B cell (primary cell): Measurements from ENCODE around the gene SEZ6L. TPM values are rescaled to one million over a fixed set of nuclear protein-coding genes. Genes with fewer than 3 reads are reported as not detected.
A peak's percentile ranks its signal among the peaks of the same experiment; 100 is the strongest.

Experiments used
- ATAC-seq: fragments of 200-7000 bp; cut with Tn5 transposase; one replicate; pipeline ENCODE4 v1.10.0; 2021; ENCODE audit warnings: low read depth, mild to moderate bottlenecking, moderate number of reproducible peaks, moderate library complexity
- CTCF ChIA-PET: fragments of 350-600 bp; sonication (Branson Sonifier 250); formaldehyde crosslinking; loops from one replicate; lab custom pipeline; 2021; ENCODE audit warnings: antibody characterized with exemption, inconsistent platforms; lab: Charles Lee
- POLR2A ChIA-PET: fragments of 350-600 bp; sonication (Branson Sonifier 250); formaldehyde crosslinking; loops from one replicate; lab custom pipeline; 2021; ENCODE audit warnings: antibody characterized with exemption; lab: Charles Lee
- DNase-seq: peaks from one replicate; pipeline ENCODE4 v3.0.0; 2013
- H2AFZ ChIP-seq: 2 replicates; pipeline ENCODE4 v1.6.1; 2012; ENCODE audit warnings: mild to moderate bottlenecking, low read depth, low read length; ENCODE audit not compliant: insufficient read depth, poor library complexity, severe bottlenecking
- H3K27ac ChIP-seq, 2 donors: 1 replicate in 1 of 2; 2 replicates in 1 of 2; pipeline ENCODE4 v1.5.1; 2012 to 2013; ENCODE audit warnings: low read length in 2 of 2, mild to moderate bottlenecking in 2 of 2, moderate library complexity in 1 of 2
- H3K27me3 ChIP-seq, 4 experiments: fragments of 200-600 bp in 1 of 4; sonication (generic) in 1 of 4; replicated peaks in 1 of 4; 1 replicate in 2 of 4; 2 replicates in 2 of 4; pipeline versions ENCODE4 v1.6.1 to v1.7.0; 2013 to 2016; ENCODE audit warnings: low read length in 3 of 4, mild to moderate bottlenecking in 2 of 4, mixed read lengths in 1 of 4, moderate library complexity in 1 of 4; ENCODE audit not compliant: insufficient read depth in 4 of 4, control insufficient read depth in 3 of 4; ENCODE audit errors: control extremely low read depth in 1 of 4
- H3K36me3 ChIP-seq, 2 experiments: replicated peaks in 1 of 2; 1 replicate in 1 of 2; 2 replicates in 1 of 2; pipeline versions ENCODE4 v1.6.1 to v1.7.1; 2013; ENCODE audit warnings: low read length in 1 of 2; ENCODE audit not compliant: insufficient read depth in 2 of 2, control insufficient read depth in 1 of 2; ENCODE audit errors: control extremely low read depth in 1 of 2, extremely low read depth in 1 of 2
- H3K4me1 ChIP-seq, 2 donors: fragments of 200-600 bp in 1 of 2; sonication (generic) in 1 of 2; 1 replicate in 1 of 2; 2 replicates in 1 of 2; pipeline versions ENCODE4 v1.5.1 to v1.6.1; 2013 to 2017; ENCODE audit warnings: low read length in 2 of 2; ENCODE audit not compliant: control insufficient read depth in 2 of 2, insufficient read depth in 2 of 2
- H3K4me2 ChIP-seq: replicated peaks from 2 replicates; pipeline ENCODE3; 2012; ENCODE audit warnings: mild to moderate bottlenecking, low read depth, low read length; ENCODE audit not compliant: poor library complexity, severe bottlenecking
- H3K4me3 ChIP-seq, 5 experiments: fragments of 200-600 bp in 1 of 5; sonication (generic) in 1 of 5; 1 replicate in 3 of 5; 2 replicates in 2 of 5; pipeline versions ENCODE4 v1.5.1 to v1.7.0; 2011 to 2016; ENCODE audit warnings: low read length in 4 of 5, mild to moderate bottlenecking in 4 of 5, low read depth in 2 of 5, control low read depth in 1 of 5, moderate library complexity in 1 of 5; ENCODE audit not compliant: insufficient read depth in 1 of 5; ENCODE audit errors: control extremely low read depth in 1 of 5, extremely low read depth in 1 of 5
- H3K79me2 ChIP-seq: fragments of 200-600 bp; sonication (generic); one replicate; pipeline ENCODE4 v1.6.0; 2016; ENCODE audit warnings: low read length; ENCODE audit not compliant: control insufficient read depth, insufficient read depth
- H3K9ac ChIP-seq: fragments of 200-600 bp; sonication (generic); 2 replicates; pipeline ENCODE4 v1.6.1; 2017; ENCODE audit warnings: mild to moderate bottlenecking, low read length, moderate library complexity
- H3K9me3 ChIP-seq, 3 donors: one replicate each; pipeline versions ENCODE4 v1.6.1 to v1.7.1; 2013; ENCODE audit warnings: low read length in 2 of 3; ENCODE audit not compliant: control insufficient read depth in 2 of 3, insufficient read depth in 1 of 3; ENCODE audit errors: control extremely low read depth in 1 of 3
- H4K20me1 ChIP-seq: 2 replicates; pipeline ENCODE4 v1.6.0; 2012; ENCODE audit warnings: mild to moderate bottlenecking, low read length; ENCODE audit not compliant: insufficient read depth, control insufficient read depth, poor library complexity, severe bottlenecking
- H3K27ac Mint-ChIP-seq: one replicate; pipeline ENCODE4 v1.8.0; 2021; ENCODE audit warnings: mixed read lengths
- H3K27me3 Mint-ChIP-seq: one replicate; pipeline ENCODE4 v1.8.0; 2021; ENCODE audit warnings: mixed read lengths
- H3K4me1 Mint-ChIP-seq: one replicate; pipeline ENCODE4 v1.8.0; 2021; ENCODE audit warnings: mixed read lengths
- H3K4me3 Mint-ChIP-seq: one replicate; pipeline ENCODE4 v1.8.0; 2021; ENCODE audit warnings: mixed read lengths
- H3K9me3 Mint-ChIP-seq: one replicate; pipeline ENCODE4 v1.8.0; 2022; ENCODE audit warnings: mixed read lengths; ENCODE audit not compliant: insufficient read depth
- EZH2 ChIP-seq: IDR thresholded peaks from 2 replicates; pipeline ENCODE4 v1.6.1; 2012; ENCODE audit warnings: borderline replicate concordance, low read depth, mild to moderate bottlenecking, moderate library complexity, low read length; ENCODE audit not compliant: insufficient read depth, poor library complexity, severe bottlenecking
- WGBS: methylation state at CpG from one replicate; pipeline ENCODE4 v1.1.5; 2013; ENCODE audit warnings: missing lambda C conversion rate; ENCODE audit not compliant: insufficient coverage; 5-methylcytosine and 5-hydroxymethylcytosine counted together
- intact Hi-C: fragments of 100-400 bp; cut with micrococcal nuclease; formaldehyde crosslinking; loops from one replicate; pipeline ENCODE4 v1.10.0; 2022
- polyA plus RNA-seq: library from polyadenylated mRNA; depleted of rRNA; stranded (reverse); fragments of >200 nt; gene quantifications from 2 replicates; pipeline ENCODE4 v1.2.3, GENCODE V29; 2012
- total RNA-seq, 2 donors: library from RNA; stranded (reverse); fragments of 120-200 nt in 1 of 2; gene quantifications; 1 replicate in 1 of 2; 2 replicates in 1 of 2; pipeline versions ENCODE4 v1.2.3 to v1.2.4, GENCODE V29; 2013 to 2022
- TF ChIP-seq, protein P1 (sequence below): fragments of 200-600 bp; IDR thresholded peaks from one replicate; pipeline ENCODE4 v1.8.0; 2022; ENCODE audit warnings: antibody characterized with exemption, mild to moderate bottlenecking

Gene SEZ6L
- total and polyA plus RNA-seq, 2 donors (not counting 1 experiment from before 2014, with no cell fraction given), result 0.04 TPM; not detected in 1

DNA sequence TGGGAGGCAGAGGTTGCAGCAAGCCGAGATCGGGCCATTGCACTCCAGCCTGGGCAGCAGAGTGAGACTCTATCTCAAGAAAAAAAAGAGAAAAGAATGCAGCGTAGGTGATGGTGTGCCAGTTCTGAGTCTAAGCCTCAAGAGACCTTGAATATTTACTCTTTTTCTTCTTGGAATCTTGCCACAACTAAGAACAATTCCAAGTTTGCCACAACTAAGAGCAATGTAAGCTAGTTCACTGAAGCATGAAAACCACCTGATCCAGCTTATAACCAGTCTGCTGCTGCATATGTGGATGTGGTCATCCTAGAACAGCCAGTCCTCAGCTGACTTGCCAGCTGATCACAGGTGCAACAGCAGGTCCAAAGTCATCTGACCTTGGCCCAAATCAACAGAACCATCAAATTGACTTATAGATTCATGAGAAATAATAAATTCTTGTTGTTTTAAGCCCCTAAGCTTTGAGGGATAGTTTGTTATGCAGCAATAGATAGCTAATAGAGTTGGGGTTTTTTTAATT lies 25.4 kb upstream of the SEZ6L start:
- Histone ChIP-seq H4K20me1 (no peaks in the 10 kb centered on the region), H3K27me3 (peaks cover 0 to 7% (median 2%) of the 10 kb centered on the region in 4 experiments), H3K9ac (no peak overlapping the region), H3K9me3 (no peaks in the 10 kb centered on the region), H3K4me2 (no peak overlapping the region), H3K4me3 (no peak overlapping the region), H3K79me2 (no peaks in the 10 kb centered on the region), H2AFZ (no peak overlapping the region), H3K27ac (no peak overlapping the region), H3K4me1 (no peaks in the 10 kb centered on the region), H3K36me3 (no peaks in the 10 kb centered on the region)
- no peak overlapping the region for H3K27ac Mint-ChIP-seq
- H3K4me1 Mint-ChIP-seq, result no peaks in the 10 kb centered on the region
- no peak overlapping the region for H3K4me3 Mint-ChIP-seq
- H3K9me3 Mint-ChIP-seq, result no peaks in the 10 kb centered on the region
- WGBS, result no CpG with 5 or more reads among the region's 3 CpGs
- DNase-seq (no peak), ATAC-seq (no peak)
- peaks cover 57% of the 10 kb centered on the region for H3K27me3 Mint-ChIP-seq
- TF ChIP-seq, protein P1, sequence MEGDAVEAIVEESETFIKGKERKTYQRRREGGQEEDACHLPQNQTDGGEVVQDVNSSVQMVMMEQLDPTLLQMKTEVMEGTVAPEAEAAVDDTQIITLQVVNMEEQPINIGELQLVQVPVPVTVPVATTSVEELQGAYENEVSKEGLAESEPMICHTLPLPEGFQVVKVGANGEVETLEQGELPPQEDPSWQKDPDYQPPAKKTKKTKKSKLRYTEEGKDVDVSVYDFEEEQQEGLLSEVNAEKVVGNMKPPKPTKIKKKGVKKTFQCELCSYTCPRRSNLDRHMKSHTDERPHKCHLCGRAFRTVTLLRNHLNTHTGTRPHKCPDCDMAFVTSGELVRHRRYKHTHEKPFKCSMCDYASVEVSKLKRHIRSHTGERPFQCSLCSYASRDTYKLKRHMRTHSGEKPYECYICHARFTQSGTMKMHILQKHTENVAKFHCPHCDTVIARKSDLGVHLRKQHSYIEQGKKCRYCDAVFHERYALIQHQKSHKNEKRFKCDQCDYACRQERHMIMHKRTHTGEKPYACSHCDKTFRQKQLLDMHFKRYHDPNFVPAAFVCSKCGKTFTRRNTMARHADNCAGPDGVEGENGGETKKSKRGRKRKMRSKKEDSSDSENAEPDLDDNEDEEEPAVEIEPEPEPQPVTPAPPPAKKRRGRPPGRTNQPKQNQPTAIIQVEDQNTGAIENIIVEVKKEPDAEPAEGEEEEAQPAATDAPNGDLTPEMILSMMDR, result no peak
- POLR2A ChIA-PET, result no interaction called here
- CTCF ChIA-PET, result interaction anchor here (1.0 kb wide), 1 partner anchor 28 kb away, joined by 5 read pairs; no protein-coding TSS in a partner anchor
- intact Hi-C loops, result no loop called here

DNA sequence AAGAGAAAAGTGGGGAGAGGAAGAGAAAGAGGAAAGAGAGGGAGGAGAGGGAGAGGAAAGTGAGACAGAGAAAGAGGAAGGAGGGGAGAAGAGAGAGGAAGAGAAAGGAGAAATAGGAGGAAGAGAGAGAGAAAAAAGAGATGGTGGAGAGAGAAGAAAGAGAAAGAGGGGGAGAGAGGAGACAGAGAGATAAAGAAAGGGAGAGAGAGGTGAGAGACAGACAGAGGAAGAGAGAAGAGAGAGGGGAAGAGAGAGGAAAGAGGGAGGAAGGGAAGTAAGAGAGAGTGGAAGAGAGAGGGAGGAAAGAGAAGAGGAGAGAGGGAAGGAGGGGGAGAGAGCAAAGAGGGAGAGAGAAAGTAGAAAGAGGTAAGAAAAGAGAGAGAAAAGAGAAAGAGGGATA lies 9.4 kb upstream of the SEZ6L start:
- no peaks in the 10 kb centered on the region for H3K4me1 ChIP-seq
- no peak for ATAC-seq
- no peaks in the 10 kb centered on the region for H3K9me3 Mint-ChIP-seq
- intact Hi-C loops, result no loop called here
- no peak overlapping the region for H3K4me2 ChIP-seq
- ChIA-PET CTCF (no interaction called here), POLR2A (no interaction called here)
- DNase-seq, result no peak
- H3K9ac ChIP-seq, result no peak overlapping the region
- H3K9me3 ChIP-seq, result peaks cover 0 to 5% (median 0%) of the 10 kb centered on the region in 3 donors
- no peak overlapping the region for H3K27ac Mint-ChIP-seq
- no peak overlapping the region for H3K4me3 ChIP-seq
- H3K4me1 Mint-ChIP-seq, result no peaks in the 10 kb centered on the region
- no peaks in the 10 kb centered on the region for H4K20me1 ChIP-seq
- H3K27me3 Mint-ChIP-seq, result peaks cover 46% of the 10 kb centered on the region
- no peaks in the 10 kb centered on the region for H3K79me2 ChIP-seq
- TF ChIP-seq EZH2, result no peak
- TF ChIP-seq, protein P1, result peak; percentile 21
- H3K4me3 Mint-ChIP-seq, result no peak overlapping the region
- no peak overlapping the region for H2AFZ ChIP-seq
- H3K27ac ChIP-seq, result no peak overlapping the region
- H3K27me3 ChIP-seq, result peaks cover 0 to 10% (median 3%) of the 10 kb centered on the region in 4 experiments
- H3K36me3 ChIP-seq, result no peaks in the 10 kb centered on the region
